GM12878 (cell line): ENCODE results near the gene MSH3. TPM values are rescaled to one million over a fixed set of nuclear protein-coding genes. Genes with fewer than 3 reads are reported as not detected.

Experiments used
- ATF7 ChIP-seq: fragments of 450-650 bp; IDR thresholded peaks from 2 replicates; pipeline ENCODE4 v1.6.1; 2016; ENCODE audit warnings: low read depth, mild to moderate bottlenecking
- BHLHE40 ChIP-seq, 2 experiments: fragments of 450-650 bp in 1 of 2; IDR thresholded peaks; 2 replicates each; pipeline ENCODE4 v1.6.1; 2011 to 2017; ENCODE audit warnings: low read depth in 2 of 2, borderline replicate concordance in 1 of 2, improper control_type of control experiment in 1 of 2, low read length in 1 of 2, mild to moderate bottlenecking in 1 of 2
- CHD1 ChIP-seq: IDR thresholded peaks from 2 replicates; pipeline ENCODE4 v1.6.1; 2012; ENCODE audit warnings: low read depth, low read length, improper control_type of control experiment
- EP300 ChIP-seq, 2 experiments: fragments of 150-350 bp in 1 of 2; IDR thresholded peaks; 2 replicates each; pipeline ENCODE4 v1.6.1; 2011 to 2012; ENCODE audit warnings: low read depth in 2 of 2, low read length in 2 of 2, borderline replicate concordance in 1 of 2, improper control_type of control experiment in 1 of 2, inconsistent platforms in 1 of 2; ENCODE audit not compliant: control insufficient read depth in 1 of 2
- HDAC2 ChIP-seq: fragments of 200-600 bp; sonication (generic); IDR thresholded peaks from 2 replicates; pipeline ENCODE4 v1.6.1; 2017
- MEF2B ChIP-seq: fragments of 450-650 bp; IDR thresholded peaks from 2 replicates; pipeline ENCODE4 v1.6.1; 2018; ENCODE audit warnings: mild to moderate bottlenecking, moderate library complexity; ENCODE audit not compliant: partially characterized antibody, poor library complexity, severe bottlenecking
- PAX8 ChIP-seq: fragments of 450-650 bp; IDR thresholded peaks from 2 replicates; pipeline ENCODE4 v1.6.1; 2017; ENCODE audit warnings: mild to moderate bottlenecking, moderate library complexity
- POLR2AphosphoS5 ChIP-seq: IDR thresholded peaks from 2 replicates; pipeline ENCODE4 v1.6.1; 2011; ENCODE audit warnings: mild to moderate bottlenecking, low read length, inconsistent platforms
- RB1 ChIP-seq: fragments of 450-650 bp; formaldehyde crosslinking; IDR thresholded peaks from 2 replicates; pipeline ENCODE4 v1.6.1; 2017; ENCODE audit warnings: mild to moderate bottlenecking, borderline replicate concordance
- SIN3A ChIP-seq: IDR thresholded peaks from 2 replicates; pipeline ENCODE4 v1.6.1; 2012; ENCODE audit warnings: low read depth, low read length, improper control_type of control experiment
- SMAD5 ChIP-seq: IDR thresholded peaks from 2 replicates; pipeline ENCODE4 v1.6.1; 2016; ENCODE audit warnings: antibody characterized with exemption, low read depth
- SRF ChIP-seq, 2 experiments: IDR thresholded peaks; 2 replicates each; pipeline ENCODE4 v1.6.1; 2011; ENCODE audit warnings: low read depth in 2 of 2, low read length in 2 of 2, mild to moderate bottlenecking in 1 of 2, moderate library complexity in 1 of 2
- STAT3 ChIP-seq: IDR thresholded peaks from 2 replicates; pipeline ENCODE4 v1.6.1; 2011; ENCODE audit warnings: low read depth, low read length, improper control_type of control experiment
- TAF1 ChIP-seq: IDR thresholded peaks from 2 replicates; pipeline ENCODE4 v1.6.1; 2011; ENCODE audit warnings: mild to moderate bottlenecking, low read depth, low read length, borderline replicate concordance
- polyA plus RNA-seq, 11 experiments: library from polyadenylated mRNA; depleted of rRNA in 4 of 11; unstranded in 6 of 11; stranded (reverse) in 5 of 11; fragments of >200 nt; fragmentation: Nextera tagmentation in 4 of 11; fragmentation: Illumina TruSeq in 1 of 11; extraction: Ambion mirVana in 4 of 11; extraction: Trizol in 1 of 11; gene quantifications; 1 replicate in 1 of 11; 2 replicates in 10 of 11; pipeline versions ENCODE4 v1.2.1 to v1.2.3, GENCODE V29; 2011 to 2016; ENCODE audit warnings: inconsistent platforms in 2 of 11, missing spikeins in 2 of 11, low read depth in 1 of 11
- total RNA-seq, 4 experiments: library from RNA; depleted of rRNA in 3 of 4; stranded (reverse); fragments of >200 nt in 3 of 4; fragmentation: Illumina TruSeq in 1 of 4; extraction: Trizol in 1 of 4; gene quantifications; 2 replicates each; pipeline versions ENCODE4 v1.2.1 to v1.2.3, GENCODE V29; 2013 to 2021
- TF ChIP-seq, protein P1 (sequence below): fragments of 450-650 bp; IDR thresholded peaks from 2 replicates; pipeline ENCODE4 v1.6.1; 2017; ENCODE audit warnings: mild to moderate bottlenecking, moderate library complexity
- TF ChIP-seq, protein P2 (sequence below): fragments of 150-350 bp; IDR thresholded peaks from 2 replicates; pipeline ENCODE4 v1.6.1; 2016; ENCODE audit warnings: low read depth, low read length
- TF ChIP-seq, protein P3 (sequence below): IDR thresholded peaks from 2 replicates; pipeline ENCODE4 v1.6.1; 2012; ENCODE audit warnings: low read depth, low read length, improper control_type of control experiment
- TF ChIP-seq, protein P4 (sequence below): fragments of 450-650 bp; IDR thresholded peaks from 2 replicates; pipeline ENCODE4 v1.6.1; 2018; ENCODE audit warnings: borderline replicate concordance, mild to moderate bottlenecking; ENCODE audit not compliant: partially characterized antibody

MSH3 gene
- total and polyA plus RNA-seq, 10 of the 15 experiments (the other 5 are each of a cell fraction or from before 2014, with no cell fraction given), result 4.7 to 17.5 (median 12.2) TPM

DNA sequence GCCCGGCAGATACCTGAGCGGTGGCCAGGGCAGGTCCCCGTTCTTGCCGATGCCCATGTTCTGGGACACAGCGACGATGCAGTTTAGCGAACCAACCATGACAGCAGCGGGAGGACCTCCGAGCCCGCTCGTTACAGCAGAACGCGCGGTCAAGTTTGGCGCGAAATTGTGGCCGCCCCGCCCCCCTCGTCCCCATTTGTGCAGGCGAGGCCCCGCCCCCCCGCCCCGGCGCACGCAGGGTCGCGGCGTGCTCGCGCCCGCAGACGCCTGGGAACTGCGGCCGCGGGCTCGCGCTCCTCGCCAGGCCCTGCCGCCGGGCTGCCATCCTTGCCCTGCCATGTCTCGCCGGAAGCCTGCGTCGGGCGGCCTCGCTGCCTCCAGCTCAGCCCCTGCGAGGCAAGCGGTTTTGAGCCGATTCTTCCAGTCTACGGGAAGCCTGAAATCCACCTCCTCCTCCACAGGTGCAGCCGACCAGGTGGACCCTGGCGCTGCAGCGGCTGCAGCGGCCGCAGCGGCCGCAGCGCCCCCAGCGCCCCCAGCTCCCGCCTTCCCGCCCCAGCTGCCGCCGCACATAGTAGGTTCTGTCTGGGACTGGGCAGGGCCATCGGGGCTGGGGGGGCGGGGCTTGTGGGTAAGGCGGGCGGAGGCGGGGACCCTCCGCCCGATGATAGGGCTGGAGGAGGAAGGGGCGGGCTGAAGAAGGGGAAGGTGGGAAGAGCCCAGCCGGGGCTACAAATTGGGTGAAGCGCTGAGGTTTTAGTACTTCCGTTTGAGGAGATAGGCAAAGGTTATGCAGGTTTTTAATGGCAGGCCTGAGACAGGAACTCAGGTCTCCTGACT lies at the start of gene MSH3, which contains the start of gene DHFR (continued):
- TF ChIP-seq CHD1, result 0 out of 2 replicates have a peak, but pooled peaks have one; percentile 34
- peak; percentile 96 for TF ChIP-seq SIN3A
- TF ChIP-seq TAF1, result peak; percentile 82; the same call in 1 of the 2 replicates
- TF ChIP-seq PAX8, result no peak
- TF ChIP-seq ATF7, result no peak
- TF ChIP-seq, protein P1, sequence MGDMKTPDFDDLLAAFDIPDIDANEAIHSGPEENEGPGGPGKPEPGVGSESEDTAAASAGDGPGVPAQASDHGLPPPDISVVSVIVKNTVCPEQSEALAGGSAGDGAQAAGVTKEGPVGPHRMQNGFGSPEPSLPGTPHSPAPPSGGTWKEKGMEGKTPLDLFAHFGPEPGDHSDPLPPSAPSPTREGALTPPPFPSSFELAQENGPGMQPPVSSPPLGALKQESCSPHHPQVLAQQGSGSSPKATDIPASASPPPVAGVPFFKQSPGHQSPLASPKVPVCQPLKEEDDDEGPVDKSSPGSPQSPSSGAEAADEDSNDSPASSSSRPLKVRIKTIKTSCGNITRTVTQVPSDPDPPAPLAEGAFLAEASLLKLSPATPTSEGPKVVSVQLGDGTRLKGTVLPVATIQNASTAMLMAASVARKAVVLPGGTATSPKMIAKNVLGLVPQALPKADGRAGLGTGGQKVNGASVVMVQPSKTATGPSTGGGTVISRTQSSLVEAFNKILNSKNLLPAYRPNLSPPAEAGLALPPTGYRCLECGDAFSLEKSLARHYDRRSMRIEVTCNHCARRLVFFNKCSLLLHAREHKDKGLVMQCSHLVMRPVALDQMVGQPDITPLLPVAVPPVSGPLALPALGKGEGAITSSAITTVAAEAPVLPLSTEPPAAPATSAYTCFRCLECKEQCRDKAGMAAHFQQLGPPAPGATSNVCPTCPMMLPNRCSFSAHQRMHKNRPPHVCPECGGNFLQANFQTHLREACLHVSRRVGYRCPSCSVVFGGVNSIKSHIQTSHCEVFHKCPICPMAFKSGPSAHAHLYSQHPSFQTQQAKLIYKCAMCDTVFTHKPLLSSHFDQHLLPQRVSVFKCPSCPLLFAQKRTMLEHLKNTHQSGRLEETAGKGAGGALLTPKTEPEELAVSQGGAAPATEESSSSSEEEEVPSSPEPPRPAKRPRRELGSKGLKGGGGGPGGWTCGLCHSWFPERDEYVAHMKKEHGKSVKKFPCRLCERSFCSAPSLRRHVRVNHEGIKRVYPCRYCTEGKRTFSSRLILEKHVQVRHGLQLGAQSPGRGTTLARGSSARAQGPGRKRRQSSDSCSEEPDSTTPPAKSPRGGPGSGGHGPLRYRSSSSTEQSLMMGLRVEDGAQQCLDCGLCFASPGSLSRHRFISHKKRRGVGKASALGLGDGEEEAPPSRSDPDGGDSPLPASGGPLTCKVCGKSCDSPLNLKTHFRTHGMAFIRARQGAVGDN, result peak; percentile 70; the same call in 1 of the 2 replicates
- TF ChIP-seq, protein P2, sequence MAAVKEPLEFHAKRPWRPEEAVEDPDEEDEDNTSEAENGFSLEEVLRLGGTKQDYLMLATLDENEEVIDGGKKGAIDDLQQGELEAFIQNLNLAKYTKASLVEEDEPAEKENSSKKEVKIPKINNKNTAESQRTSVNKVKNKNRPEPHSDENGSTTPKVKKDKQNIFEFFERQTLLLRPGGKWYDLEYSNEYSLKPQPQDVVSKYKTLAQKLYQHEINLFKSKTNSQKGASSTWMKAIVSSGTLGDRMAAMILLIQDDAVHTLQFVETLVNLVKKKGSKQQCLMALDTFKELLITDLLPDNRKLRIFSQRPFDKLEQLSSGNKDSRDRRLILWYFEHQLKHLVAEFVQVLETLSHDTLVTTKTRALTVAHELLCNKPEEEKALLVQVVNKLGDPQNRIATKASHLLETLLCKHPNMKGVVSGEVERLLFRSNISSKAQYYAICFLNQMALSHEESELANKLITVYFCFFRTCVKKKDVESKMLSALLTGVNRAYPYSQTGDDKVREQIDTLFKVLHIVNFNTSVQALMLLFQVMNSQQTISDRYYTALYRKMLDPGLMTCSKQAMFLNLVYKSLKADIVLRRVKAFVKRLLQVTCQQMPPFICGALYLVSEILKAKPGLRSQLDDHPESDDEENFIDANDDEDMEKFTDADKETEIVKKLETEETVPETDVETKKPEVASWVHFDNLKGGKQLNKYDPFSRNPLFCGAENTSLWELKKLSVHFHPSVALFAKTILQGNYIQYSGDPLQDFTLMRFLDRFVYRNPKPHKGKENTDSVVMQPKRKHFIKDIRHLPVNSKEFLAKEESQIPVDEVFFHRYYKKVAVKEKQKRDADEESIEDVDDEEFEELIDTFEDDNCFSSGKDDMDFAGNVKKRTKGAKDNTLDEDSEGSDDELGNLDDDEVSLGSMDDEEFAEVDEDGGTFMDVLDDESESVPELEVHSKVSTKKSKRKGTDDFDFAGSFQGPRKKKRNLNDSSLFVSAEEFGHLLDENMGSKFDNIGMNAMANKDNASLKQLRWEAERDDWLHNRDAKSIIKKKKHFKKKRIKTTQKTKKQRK, result no peak
- TF ChIP-seq STAT3, result no peak
- peak in 1 of 2 experiments; percentile 30; a peak in 1 of 4 replicates for TF ChIP-seq BHLHE40 (IDR thresholded peaks at IDR 0.05; ENCODE audit: borderline replicate concordance in 1 of 2, low read depth in 2 of 2, low read length in 1 of 2)
- no peak for TF ChIP-seq SRF (IDR thresholded peaks at IDR 0.05; ENCODE audit: low read depth in 2 of 2, low read length in 2 of 2)
- peak; percentile 88; the same call in 1 of the 2 replicates for TF ChIP-seq RB1
- peak; percentile 11 for TF ChIP-seq MEF2B
- TF ChIP-seq, protein P3, sequence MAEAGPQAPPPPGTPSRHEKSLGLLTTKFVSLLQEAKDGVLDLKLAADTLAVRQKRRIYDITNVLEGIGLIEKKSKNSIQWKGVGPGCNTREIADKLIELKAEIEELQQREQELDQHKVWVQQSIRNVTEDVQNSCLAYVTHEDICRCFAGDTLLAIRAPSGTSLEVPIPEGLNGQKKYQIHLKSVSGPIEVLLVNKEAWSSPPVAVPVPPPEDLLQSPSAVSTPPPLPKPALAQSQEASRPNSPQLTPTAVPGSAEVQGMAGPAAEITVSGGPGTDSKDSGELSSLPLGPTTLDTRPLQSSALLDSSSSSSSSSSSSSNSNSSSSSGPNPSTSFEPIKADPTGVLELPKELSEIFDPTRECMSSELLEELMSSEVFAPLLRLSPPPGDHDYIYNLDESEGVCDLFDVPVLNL, result peak; percentile 68
- TF ChIP-seq, protein P4, sequence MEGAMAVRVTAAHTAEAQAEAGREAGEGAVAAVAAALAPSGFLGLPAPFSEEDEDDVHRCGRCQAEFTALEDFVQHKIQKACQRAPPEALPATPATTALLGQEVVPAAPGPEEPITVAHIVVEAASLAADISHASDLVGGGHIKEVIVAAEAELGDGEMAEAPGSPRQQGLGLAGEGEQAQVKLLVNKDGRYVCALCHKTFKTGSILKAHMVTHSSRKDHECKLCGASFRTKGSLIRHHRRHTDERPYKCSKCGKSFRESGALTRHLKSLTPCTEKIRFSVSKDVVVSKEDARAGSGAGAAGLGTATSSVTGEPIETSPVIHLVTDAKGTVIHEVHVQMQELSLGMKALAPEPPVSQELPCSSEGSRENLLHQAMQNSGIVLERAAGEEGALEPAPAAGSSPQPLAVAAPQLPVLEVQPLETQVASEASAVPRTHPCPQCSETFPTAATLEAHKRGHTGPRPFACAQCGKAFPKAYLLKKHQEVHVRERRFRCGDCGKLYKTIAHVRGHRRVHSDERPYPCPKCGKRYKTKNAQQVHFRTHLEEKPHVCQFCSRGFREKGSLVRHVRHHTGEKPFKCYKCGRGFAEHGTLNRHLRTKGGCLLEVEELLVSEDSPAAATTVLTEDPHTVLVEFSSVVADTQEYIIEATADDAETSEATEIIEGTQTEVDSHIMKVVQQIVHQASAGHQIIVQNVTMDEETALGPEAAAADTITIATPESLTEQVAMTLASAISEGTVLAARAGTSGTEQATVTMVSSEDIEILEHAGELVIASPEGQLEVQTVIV, result no peak
- TF ChIP-seq POLR2AphosphoS5, result peak; percentile 93
- peak; percentile 82 for TF ChIP-seq SMAD5
- no peak for TF ChIP-seq EP300 (IDR thresholded peaks at IDR 0.05; ENCODE audit: borderline replicate concordance in 1 of 2, control insufficient read depth in 1 of 2, low read depth in 2 of 2, low read length in 2 of 2)
- no peak for TF ChIP-seq HDAC2
